K562 (cell line): ENCODE measurements around the gene PRR14L. TPM values are rescaled to one million over a fixed set of nuclear protein-coding genes. Genes with fewer than 3 reads are reported as not detected.

Experiments
- ATAC-seq: fragments of 200-7000 bp; cut with Tn5 transposase; 3 replicates; pipeline ENCODE4 v1.9.1; 2020; ENCODE audit warnings: moderate library complexity
- BruUV-seq: library from RNA; stranded (reverse); fragments of 400-500 nt; replicated peaks from 2 replicates; lab custom pipeline; 2021; lab: Mats Ljungman, UMichigan
- CTCF ChIA-PET: fragments of 300-600 bp; formaldehyde crosslinking; extraction: SDS; loops from one replicate; lab custom pipeline; 2021; ENCODE audit warnings: low intra/inter-chr PET ratio; lab: Yijun Ruan, JAX
- POLR2A ChIA-PET: fragments of 300-600, 350-650 bp; sonication (Branson Sonifier 250); formaldehyde crosslinking; extraction: SDS; loops from one replicate; lab custom pipeline; 2021; ENCODE audit warnings: antibody characterized with exemption, inconsistent platforms; lab: Yijun Ruan, JAX
- DNase-seq, 4 experiments: peaks; one replicate each; pipeline versions ENCODE4 v3.0.0 to v3.0.0-alpha.2; 2011 to 2018; ENCODE audit warnings: low spot score in 3 of 4, mixed read lengths in 3 of 4; ENCODE audit errors: extremely low read depth in 1 of 4
- FAIRE-seq: peaks from 2 replicates; lab custom pipeline; 2011; peaks lifted over from hg19 to GRCh38; lab: Jason Lieb, UNC
- H2AFZ ChIP-seq: 2 replicates; pipeline ENCODE4 v1.6.0; 2011; ENCODE audit warnings: low read depth, low read length, control low read depth, inconsistent platforms
- H3K27ac ChIP-seq: fragments of 200-600 bp; 3 replicates; pipeline ENCODE4 v1.8.0; 2011; ENCODE audit warnings: low read depth, mild to moderate bottlenecking, control low read depth, inconsistent platforms, low read length, moderate library complexity, mixed read lengths; ENCODE audit errors: extremely low read depth
- H3K27me3 ChIP-seq, 2 experiments: fragments of 300-600 bp in 1 of 2; 2 replicates in 1 of 2; 3 replicates in 1 of 2; pipeline versions ENCODE4 v1.6.0 to v1.8.0; 2011; ENCODE audit warnings: inconsistent platforms in 2 of 2, low read length in 2 of 2, mild to moderate bottlenecking in 1 of 2, mixed read lengths in 1 of 2, moderate library complexity in 1 of 2; ENCODE audit not compliant: control insufficient read depth in 2 of 2, insufficient read depth in 2 of 2
- H3K36me3 ChIP-seq: fragments of 300-600 bp; 3 replicates; pipeline ENCODE4 v1.8.0; 2011; ENCODE audit warnings: mild to moderate bottlenecking, low read length, inconsistent platforms; ENCODE audit not compliant: control insufficient read depth, insufficient read depth
- H3K4me1 ChIP-seq, 2 experiments: fragments of 200-600 bp in 1 of 2; replicated peaks in 1 of 2; 2 replicates in 1 of 2; 3 replicates in 1 of 2; pipeline versions ENCODE4 v1.5.1 to v1.8.0; 2011; ENCODE audit warnings: inconsistent platforms in 2 of 2, low read length in 2 of 2, mild to moderate bottlenecking in 1 of 2, mixed read lengths in 1 of 2, moderate library complexity in 1 of 2; ENCODE audit not compliant: control insufficient read depth in 2 of 2, insufficient read depth in 2 of 2
- H3K4me2 ChIP-seq: 2 replicates; pipeline ENCODE4 v1.6.1; 2011; ENCODE audit warnings: low read length, control low read depth, inconsistent platforms, mixed read lengths; ENCODE audit not compliant: insufficient read depth
- H3K4me3 ChIP-seq: fragments of 200-600 bp; sonication (generic), shearing (Covaris generic); 2 replicates; pipeline ENCODE4 v1.5.1; 2016; ENCODE audit warnings: control low read depth, inconsistent platforms
- H3K79me2 ChIP-seq: fragments of 200-600 bp; 3 replicates; pipeline ENCODE4 v1.8.0; 2011; ENCODE audit warnings: low read length, inconsistent platforms; ENCODE audit not compliant: control insufficient read depth, insufficient read depth
- H3K9ac ChIP-seq, 2 experiments: 2 replicates each; pipeline versions ENCODE4 v1.6.0 to v1.6.1; 2011; ENCODE audit warnings: low read depth in 2 of 2, low read length in 2 of 2, control low read depth in 1 of 2, inconsistent platforms in 1 of 2, mild to moderate bottlenecking in 1 of 2, mixed read lengths in 1 of 2; ENCODE audit not compliant: insufficient read depth in 1 of 2
- H3K9me1 ChIP-seq: one replicate; pipeline ENCODE4 v1.6.0; 2011; ENCODE audit warnings: inconsistent platforms, mild to moderate bottlenecking, low read length, moderate library complexity; ENCODE audit not compliant: control insufficient read depth, insufficient read depth
- H3K9me3 ChIP-seq: replicated peaks from 2 replicates; pipeline ENCODE4 v1.5.1; 2011; ENCODE audit warnings: low read depth, low read length, inconsistent platforms; ENCODE audit not compliant: control insufficient read depth, insufficient read depth
- H4K20me1 ChIP-seq: replicated peaks from 2 replicates; pipeline ENCODE4 v1.6.1; 2011; ENCODE audit warnings: low read length, inconsistent platforms, mixed read lengths; ENCODE audit not compliant: control insufficient read depth, insufficient read depth
- EZH2 ChIP-seq: IDR thresholded peaks from 2 replicates; pipeline ENCODE4 v1.6.1; 2012; ENCODE audit warnings: low read depth, mild to moderate bottlenecking, inconsistent platforms, low read length, borderline replicate concordance
- GATAD2B ChIP-seq: fragments of 450-650 bp; IDR thresholded peaks from 2 replicates; pipeline ENCODE4 v1.6.1; 2017; ENCODE audit warnings: mild to moderate bottlenecking, borderline replicate concordance
- HDAC6 ChIP-seq: IDR thresholded peaks from 2 replicates; pipeline ENCODE4 v1.6.1; 2012; ENCODE audit warnings: low read depth, mild to moderate bottlenecking, control low read depth, inconsistent platforms, low read length, moderate library complexity
- HNRNPH1 ChIP-seq: fragments of 200-400 bp; formaldehyde crosslinking; optimal IDR thresholded peaks from 2 replicates; pipeline ENCODE3; 2017; ENCODE audit warnings: low read depth, mild to moderate bottlenecking, low read length, moderate library complexity
- HNRNPUL1 ChIP-seq: fragments of 200-400 bp; formaldehyde crosslinking; IDR thresholded peaks from 2 replicates; pipeline ENCODE4 v1.6.1; 2017; ENCODE audit warnings: low read length
- JUN ChIP-seq, 2 experiments: sonication (generic) in 1 of 2; formaldehyde crosslinking in 1 of 2; IDR thresholded peaks; 2 replicates each; pipeline versions ENCODE4 v1.6.1 to v1.8.0; 2012 to 2022; ENCODE audit warnings: borderline replicate concordance in 2 of 2, mild to moderate bottlenecking in 2 of 2, improper control_type of control experiment in 1 of 2, low read depth in 1 of 2, low read length in 1 of 2, missing genetic modification reagents in 1 of 2
- KAT7 ChIP-seq: sonication (generic); formaldehyde crosslinking; IDR thresholded peaks from 2 replicates; pipeline ENCODE4 v1.8.0; 2022; ENCODE audit warnings: missing genetic modification reagents, mild to moderate bottlenecking, borderline replicate concordance
- RBM15 ChIP-seq: fragments of 200-400 bp; formaldehyde crosslinking; IDR thresholded peaks from 2 replicates; pipeline ENCODE4 v1.6.1; 2018; ENCODE audit warnings: mild to moderate bottlenecking, low read length, moderate library complexity; ENCODE audit not compliant: insufficient read depth
- STAT5A ChIP-seq: IDR thresholded peaks from 2 replicates; pipeline ENCODE4 v1.6.1; 2012; ENCODE audit warnings: low read length, inconsistent platforms, borderline replicate concordance
- THRAP3 ChIP-seq: fragments of 450-650 bp; IDR thresholded peaks from 2 replicates; pipeline ENCODE4 v1.6.1; 2016; ENCODE audit warnings: mild to moderate bottlenecking, inconsistent platforms, borderline replicate concordance
- TSC22D4 ChIP-seq: fragments of 450-650 bp; IDR thresholded peaks from 2 replicates; pipeline ENCODE4 v1.6.1; 2016; ENCODE audit warnings: missing genetic modification characterization, missing biosample characterization, control low read depth
- ZNF592 ChIP-seq: fragments of 450-650 bp; IDR thresholded peaks from 2 replicates; pipeline ENCODE4 v1.6.1; 2017; ENCODE audit warnings: antibody characterized with exemption, mild to moderate bottlenecking
- WGBS: fragments of 100-300 bp; shearing (Covaris generic); methylation state at CpG from one replicate; pipeline ENCODE4 v1.1.6; 2016; ENCODE audit warnings: low coverage, mixed read lengths; ENCODE audit not compliant: insufficient coverage; ENCODE audit errors: missing lambda C conversion rate; 5-methylcytosine and 5-hydroxymethylcytosine counted together
- in situ Hi-C: fragments of 300-500 bp; cut with MboI; formaldehyde crosslinking; loops from 4 replicates; pipeline ENCODE4 v1.15.0; 2018; ENCODE audit warnings: inconsistent platforms, mixed read lengths
- intact Hi-C: fragments of 100-400 bp; cut with micrococcal nuclease; formaldehyde crosslinking; loops from 2 replicates; pipeline ENCODE4 v1.14.2; 2022
- polyA plus RNA-seq, 8 experiments: library from polyadenylated mRNA; depleted of rRNA in 4 of 8; stranded (reverse) in 5 of 8; unstranded in 3 of 8; fragments of >200 nt; fragmentation: Nextera tagmentation in 2 of 8; fragmentation: Illumina TruSeq in 1 of 8; extraction: Ambion mirVana in 2 of 8; extraction: Trizol in 1 of 8; gene quantifications; 2 replicates each; pipeline versions ENCODE4 v1.2.1 to v1.2.3, GENCODE V29; 2011 to 2014; ENCODE audit warnings: inconsistent platforms in 1 of 8, missing spikeins in 1 of 8
- total RNA-seq, 7 experiments: library from RNA; depleted of rRNA in 6 of 7; stranded (reverse); fragments of >200 nt in 6 of 7; fragmentation: Illumina TruSeq in 2 of 7; extraction: Trizol in 2 of 7; gene quantifications; 2 replicates each; pipeline versions ENCODE4 v1.2.1 to v1.2.3, GENCODE V29; 2011 to 2021; ENCODE audit warnings: low replicate concordance in 1 of 7
- TF ChIP-seq, protein P1 (sequence below): sonication (generic); formaldehyde crosslinking; IDR thresholded peaks from 2 replicates; pipeline ENCODE4 v1.8.0; 2022; ENCODE audit warnings: mild to moderate bottlenecking, missing genetic modification reagents

Gene PRR14L
- total and polyA plus RNA-seq, 9 of the 15 experiments (the other 6 are each of a cell fraction or from before 2014, with no cell fraction given): 2.8 to 36.3 (median 12.3) TPM

GRCh38 chr22:31768422-31769059 lies 18.6 kb upstream of the PRR14L start:
- ATAC-seq (no peak), DNase-seq (no peak), FAIRE-seq (no peak)
- 90% methylated on average over 3 of the region's 4 CpGs for WGBS
- no peak overlapping the region for H2AFZ ChIP-seq
- H4K20me1 ChIP-seq: no peaks in the 10 kb centered on the region
- ChIA-PET POLR2A (no interaction called here), CTCF (no interaction called here)
- no peak overlapping the region for H3K27ac ChIP-seq
- no peaks in the 10 kb centered on the region for H3K9me1 ChIP-seq
- in situ Hi-C loops: no loop called here
- H3K4me3 ChIP-seq: no peak overlapping the region
- H3K9me3 ChIP-seq: no peaks in the 10 kb centered on the region
- no peaks in the 10 kb centered on the region for H3K79me2 ChIP-seq
- peaks cover 0 to 3% of the 10 kb centered on the region in 2 experiments; a peak in 2 of 5 replicates for H3K4me1 ChIP-seq
- BruUV-seq: no TSS peak
- no peak overlapping the region for H3K4me2 ChIP-seq
- intact Hi-C loops: no loop called here
- H3K9ac ChIP-seq: no peak overlapping the region
- H3K36me3 ChIP-seq: peaks cover 40% of the 10 kb centered on the region
- no peaks in the 10 kb centered on the region for H3K27me3 ChIP-seq
- TF ChIP-seq, protein P1, sequence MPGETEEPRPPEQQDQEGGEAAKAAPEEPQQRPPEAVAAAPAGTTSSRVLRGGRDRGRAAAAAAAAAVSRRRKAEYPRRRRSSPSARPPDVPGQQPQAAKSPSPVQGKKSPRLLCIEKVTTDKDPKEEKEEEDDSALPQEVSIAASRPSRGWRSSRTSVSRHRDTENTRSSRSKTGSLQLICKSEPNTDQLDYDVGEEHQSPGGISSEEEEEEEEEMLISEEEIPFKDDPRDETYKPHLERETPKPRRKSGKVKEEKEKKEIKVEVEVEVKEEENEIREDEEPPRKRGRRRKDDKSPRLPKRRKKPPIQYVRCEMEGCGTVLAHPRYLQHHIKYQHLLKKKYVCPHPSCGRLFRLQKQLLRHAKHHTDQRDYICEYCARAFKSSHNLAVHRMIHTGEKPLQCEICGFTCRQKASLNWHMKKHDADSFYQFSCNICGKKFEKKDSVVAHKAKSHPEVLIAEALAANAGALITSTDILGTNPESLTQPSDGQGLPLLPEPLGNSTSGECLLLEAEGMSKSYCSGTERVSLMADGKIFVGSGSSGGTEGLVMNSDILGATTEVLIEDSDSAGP: no peak
- TF ChIP-seq HDAC6: no peak
- no peak for TF ChIP-seq RBM15
- TF ChIP-seq HNRNPUL1: no peak
- no peak for TF ChIP-seq HNRNPH1
- TF ChIP-seq KAT7 (CRISPR knock-in tag): no peak
- no peak for TF ChIP-seq ZNF592
- no peak for TF ChIP-seq TSC22D4
- no peak for TF ChIP-seq STAT5A
- TF ChIP-seq EZH2: no peak
- TF ChIP-seq THRAP3: no peak
- no peak for TF ChIP-seq JUN (IDR thresholded peaks at IDR 0.05; ENCODE audit: borderline replicate concordance, low read depth, low read length)
- TF ChIP-seq JUN (CRISPR knock-in tag; IDR thresholded peaks at IDR 0.05; ENCODE audit: borderline replicate concordance): no peak
- no peak for TF ChIP-seq GATAD2B
